Renal cortical epithelial cell (primary cell): ENCODE results near the gene SHISA4. TPM values are rescaled to one million over a fixed set of nuclear protein-coding genes. Genes with fewer than 3 reads are reported as not detected.

ENCODE experiments used
- DNase-seq: peaks from one replicate; pipeline ENCODE4 v3.0.0-alpha.2; 2011; ENCODE audit warnings: low read depth
- total RNA-seq: library from RNA; depleted of rRNA; stranded (reverse); fragments of >200 nt; gene quantifications from 2 replicates; pipeline ENCODE4 v1.2.3, GENCODE V29; 2014

Gene SHISA4
- total RNA-seq, 1 donor from 2014 or later, result 16.1 TPM

DNA sequence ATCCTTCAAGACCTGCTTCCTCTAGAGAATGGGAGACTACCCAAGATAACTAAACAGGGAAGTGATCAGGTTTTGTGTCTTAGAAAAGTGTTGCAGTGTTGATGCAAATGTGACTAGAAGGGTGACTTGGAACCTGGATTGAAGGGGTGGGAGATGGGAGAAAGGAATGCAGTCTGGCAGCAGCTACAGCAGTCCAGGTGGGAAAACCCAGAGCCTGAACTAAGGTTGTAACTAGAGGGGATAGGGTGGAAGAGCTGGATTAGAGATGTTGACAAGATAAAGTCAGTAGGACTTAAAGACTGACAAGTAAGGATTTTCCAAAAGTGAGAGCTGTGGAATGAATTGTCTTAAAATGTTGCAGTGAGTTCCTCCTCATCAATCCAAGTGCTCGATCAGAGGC lies 7.1 kb upstream of the SHISA4 start:
- no peak for DNase-seq

DNA sequence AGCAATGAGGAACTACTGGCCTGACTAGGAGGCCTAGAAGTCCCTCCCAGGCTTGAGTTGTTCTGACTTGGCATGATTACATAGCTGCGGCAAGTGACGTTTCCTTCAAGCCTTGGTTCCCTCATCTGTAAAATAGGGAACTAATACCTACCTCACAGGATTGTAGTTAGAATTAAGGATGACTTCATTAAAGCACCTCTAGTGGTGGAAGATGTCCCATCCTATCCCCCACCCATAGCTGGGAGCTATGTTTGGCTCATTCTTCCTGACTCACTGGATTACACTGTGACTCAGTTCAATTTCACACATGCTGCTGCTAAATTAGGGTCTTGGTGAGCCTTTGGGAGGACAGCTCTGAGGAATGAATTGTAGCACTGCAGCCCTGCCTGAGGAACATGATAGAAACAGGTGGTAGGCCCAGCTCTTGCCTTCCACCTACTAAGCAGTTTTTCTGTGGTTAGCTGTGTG lies 6.0 kb upstream of the SHISA4 start:
- DNase-seq, result peak; percentile 62

DNA sequence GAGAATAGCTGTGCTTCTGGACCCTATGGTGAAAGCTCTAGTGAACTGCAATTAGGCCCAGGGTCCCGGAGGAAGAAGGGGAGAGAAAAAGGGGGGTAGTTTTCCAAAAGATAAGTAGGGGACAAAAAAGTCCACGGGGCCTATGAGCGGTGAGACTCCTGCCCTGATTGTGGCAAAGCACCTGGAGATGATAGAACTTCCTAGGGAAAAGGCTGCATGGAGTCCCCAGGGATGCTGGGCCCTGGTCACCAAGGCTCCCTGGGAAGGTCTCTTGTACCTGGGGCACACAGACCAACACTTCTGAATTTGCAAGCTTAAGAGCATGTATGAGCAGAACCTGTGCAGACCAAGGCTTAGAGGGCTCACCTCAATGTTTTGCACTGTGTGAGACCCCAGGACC lies 5.4 kb upstream of the SHISA4 start:
- DNase-seq, result no peak

DNA sequence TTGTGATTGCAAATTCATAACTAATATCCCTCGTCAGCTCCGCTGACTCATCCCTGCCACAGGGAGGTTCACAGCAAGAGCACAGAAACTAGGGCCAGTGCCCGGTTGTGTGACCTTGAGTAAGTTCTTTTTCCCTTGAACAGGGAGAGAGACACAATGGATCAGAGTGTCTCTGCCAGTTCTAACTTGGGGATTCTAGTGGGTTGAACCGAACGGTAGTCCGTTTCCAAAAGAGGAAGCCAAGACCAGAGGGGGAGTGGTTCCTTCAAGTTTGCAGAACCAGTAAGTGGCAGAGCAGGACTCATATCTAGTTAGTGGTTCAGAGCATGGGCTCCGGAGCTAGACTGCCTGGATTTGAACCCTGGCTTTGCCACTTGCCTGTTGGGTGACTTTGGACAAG lies 4.9 kb upstream of the SHISA4 start:
- no peak for DNase-seq

DNA sequence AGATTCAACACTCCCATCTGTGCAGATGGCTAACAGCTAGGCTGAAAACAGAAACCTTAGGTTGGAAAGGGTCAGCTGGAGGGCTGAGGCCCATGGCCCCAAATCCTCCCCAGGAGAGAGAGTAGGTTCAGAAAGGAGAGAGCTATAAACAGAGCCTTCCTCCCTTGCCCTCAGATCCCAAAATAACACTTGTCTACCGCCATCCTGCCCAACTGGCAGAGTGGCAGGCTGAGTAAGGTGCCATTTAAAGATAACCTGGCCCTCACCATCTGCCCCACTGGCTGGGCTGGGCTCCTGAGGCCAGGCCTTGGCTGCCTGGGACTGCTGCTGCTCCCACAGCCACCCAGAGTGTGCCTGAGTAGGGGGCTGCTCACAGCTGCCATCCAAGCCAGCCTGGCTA lies 4.3 kb upstream of the SHISA4 start:
- no peak for DNase-seq

DNA sequence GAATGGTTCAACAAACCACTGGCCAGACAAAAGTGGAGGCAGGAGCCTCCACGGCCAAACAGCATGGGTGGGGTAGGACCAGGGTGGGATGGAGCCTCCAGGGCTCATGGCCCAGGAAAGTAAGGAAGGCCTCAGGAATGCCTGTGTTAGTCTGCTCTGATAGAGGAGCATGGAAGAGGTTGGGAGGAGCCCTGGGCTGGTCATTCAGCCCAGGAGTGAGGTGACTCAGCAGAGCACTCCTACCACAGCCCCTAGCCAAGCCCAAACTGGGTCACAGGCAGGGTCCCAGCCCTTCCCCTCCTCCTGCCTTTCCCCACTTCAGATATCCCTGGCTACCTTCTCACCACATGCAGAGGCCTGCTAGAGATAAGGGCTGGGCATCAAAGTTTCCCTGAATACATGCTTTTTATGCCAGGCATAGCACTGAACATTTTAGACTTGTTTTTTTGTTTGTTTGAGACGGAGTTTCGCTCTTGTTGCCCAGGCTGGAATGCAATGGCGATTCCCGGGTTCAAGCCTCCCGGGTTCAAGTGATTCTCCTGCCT lies 3.1 kb upstream of the SHISA4 start:
- peak; percentile 51 for DNase-seq

DNA sequence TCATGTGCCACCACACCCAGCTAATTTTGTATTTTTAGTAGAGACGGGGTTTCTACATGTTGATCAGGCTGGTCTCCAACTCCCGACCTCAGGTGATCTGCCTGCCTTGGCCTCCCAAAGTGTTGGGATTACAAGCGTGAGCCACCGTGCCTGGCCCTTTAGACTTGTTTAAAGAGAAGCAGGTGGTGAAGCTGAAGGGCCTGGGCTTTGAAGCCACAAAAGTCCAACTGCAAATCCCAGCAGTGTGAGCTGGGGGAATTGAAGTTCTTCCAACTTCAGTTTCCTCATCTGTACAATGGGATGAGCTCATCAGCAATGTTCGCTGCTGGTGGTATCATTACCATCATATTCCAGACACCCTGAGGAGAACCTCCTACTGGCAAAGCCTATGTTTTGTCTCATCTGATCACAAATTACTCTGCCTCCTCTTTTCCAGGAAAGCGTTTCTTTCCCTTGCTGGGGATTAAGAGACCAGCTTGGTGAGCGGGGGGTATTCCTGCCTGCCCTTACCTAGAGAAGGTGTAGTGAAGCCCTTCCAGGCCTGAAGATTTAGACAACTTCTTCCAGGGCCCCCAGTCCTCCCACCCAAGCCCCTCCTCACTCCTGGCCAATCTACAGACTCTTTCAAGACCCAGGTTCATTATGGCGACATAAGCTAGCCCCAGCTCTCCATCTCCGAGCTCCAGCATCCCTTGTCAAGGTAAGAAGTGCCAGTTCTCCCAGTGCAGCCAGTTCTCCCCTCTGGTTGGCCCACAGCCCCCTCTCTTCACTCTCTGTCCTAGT lies 2.4 kb upstream of the SHISA4 start:
- DNase-seq, result no peak

DNA sequence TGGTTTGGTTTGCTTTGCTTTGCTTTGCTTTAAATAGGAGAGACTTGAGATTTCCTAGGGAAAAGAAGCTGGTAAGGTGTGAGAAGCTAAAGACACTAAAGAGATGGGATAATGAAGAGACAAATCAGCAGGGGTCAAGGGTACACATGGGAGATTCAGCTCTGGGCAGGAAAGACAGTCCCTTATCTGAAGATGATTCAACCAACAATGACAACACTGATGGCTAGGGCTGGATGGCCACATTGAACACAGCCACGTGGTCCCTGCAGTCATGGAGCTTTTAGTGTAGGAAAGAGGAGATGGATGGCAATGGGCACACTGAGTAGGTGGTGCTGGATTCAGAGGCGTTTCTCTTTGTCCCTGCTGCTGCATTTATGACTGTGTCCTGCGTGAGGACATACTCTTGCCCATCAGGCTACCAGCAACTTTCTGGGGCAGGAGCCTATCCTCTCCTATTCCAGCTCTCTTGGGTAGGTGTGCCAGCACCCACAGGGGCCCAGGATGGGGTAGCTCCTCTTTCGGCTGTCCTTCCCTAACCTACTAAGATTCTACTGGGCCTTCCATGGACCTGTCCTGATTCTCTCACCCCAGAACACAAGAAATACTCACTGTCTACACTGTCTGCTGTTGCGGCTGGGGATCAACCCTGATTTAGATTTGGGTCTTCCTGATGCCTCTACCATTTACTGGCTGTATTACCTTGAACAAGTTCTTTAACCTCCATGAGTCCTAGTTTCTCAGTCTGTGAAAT lies 1.4 kb upstream of the SHISA4 start:
- no peak for DNase-seq

DNA sequence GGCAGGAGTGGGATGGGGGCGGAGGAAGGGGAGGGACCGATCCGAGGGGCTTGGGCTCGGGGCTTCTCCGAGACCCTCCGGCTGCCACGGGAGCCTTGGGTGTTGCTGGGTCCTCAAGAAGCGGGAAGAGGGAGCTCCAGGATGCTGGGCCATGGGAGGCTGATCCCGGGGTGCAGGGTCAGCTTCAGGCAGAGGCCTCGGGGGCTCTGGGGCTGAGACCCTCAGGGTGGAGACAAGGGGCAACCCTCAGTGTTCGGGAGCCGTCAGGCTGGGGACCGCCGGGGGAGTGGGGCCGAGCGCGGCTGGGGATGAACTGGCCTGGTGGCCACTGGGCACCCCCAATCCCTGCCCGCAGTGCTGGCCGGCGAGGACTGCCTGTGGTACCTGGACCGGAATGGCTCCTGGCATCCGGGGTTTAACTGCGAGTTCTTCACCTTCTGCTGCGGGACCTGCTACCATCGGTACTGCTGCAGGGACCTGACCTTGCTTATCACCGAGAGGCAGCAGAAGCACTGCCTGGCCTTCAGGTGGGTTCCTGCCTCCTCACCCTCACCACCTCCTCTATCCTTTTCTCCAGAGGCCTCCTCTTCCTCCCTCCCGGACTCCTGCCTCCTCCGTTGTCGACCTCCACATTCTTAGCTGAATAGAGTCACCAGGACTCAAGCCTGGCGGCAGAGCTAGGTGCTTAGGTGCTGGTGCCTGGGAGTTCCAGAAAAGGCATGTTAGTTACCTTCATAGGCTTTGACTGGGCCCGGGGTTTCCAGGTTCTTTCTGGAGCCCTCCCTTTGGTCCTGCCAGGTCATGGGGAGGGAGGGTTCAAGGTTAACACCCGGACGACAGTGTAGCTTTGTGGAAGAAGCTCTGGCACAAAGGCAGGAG lies 631 bp downstream of the SHISA4 start:
- no peak for DNase-seq

DNA sequence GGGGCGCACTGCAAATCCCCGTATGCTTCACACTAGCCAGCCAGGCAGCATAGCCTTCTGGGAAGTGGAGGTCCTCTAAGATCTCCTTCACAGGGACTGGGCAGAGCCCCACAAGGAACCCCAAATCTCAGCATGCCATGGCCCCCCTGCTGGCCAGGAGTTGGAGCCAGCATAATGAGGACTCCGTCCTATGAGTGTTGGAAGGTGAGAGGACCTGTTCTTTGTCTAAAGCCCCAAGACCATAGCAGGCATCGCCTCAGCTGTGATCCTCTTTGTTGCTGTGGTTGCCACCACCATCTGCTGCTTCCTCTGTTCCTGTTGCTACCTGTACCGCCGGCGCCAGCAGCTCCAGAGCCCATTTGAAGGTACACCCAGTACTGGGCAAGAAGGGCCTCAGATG lies 1.5 kb downstream of the SHISA4 start:
- DNase-seq, result no peak

DNA sequence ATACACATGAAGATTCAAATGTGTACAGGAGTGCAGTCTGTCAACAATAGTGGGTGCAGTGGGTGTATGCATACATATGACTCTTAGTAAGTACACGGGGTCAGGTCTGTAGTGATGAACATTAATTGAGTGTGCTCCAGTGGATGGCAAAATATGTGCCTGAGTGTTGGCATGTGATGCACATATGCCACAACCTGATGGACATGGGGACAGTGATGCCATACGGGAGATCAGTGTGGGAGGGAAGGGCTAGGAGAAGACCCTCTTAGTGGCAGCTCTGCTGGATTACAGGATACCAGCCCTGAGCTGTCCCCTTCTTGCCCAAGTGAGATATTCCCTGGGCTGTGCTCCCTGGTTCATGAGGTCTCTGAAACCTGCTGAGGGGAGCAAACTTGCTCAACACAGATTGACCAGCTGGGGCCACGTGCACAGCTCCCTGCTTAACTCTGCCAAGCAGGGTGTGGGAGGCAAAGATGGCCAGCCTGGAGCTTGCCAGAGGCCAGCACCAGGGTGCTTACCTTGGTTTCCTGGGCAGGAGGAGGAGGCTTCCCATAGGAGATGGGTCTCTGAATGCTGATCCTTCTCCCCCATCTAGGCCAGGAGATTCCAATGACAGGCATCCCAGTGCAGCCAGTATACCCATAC lies 2.2 kb downstream of the SHISA4 start:
- no peak for DNase-seq

DNA sequence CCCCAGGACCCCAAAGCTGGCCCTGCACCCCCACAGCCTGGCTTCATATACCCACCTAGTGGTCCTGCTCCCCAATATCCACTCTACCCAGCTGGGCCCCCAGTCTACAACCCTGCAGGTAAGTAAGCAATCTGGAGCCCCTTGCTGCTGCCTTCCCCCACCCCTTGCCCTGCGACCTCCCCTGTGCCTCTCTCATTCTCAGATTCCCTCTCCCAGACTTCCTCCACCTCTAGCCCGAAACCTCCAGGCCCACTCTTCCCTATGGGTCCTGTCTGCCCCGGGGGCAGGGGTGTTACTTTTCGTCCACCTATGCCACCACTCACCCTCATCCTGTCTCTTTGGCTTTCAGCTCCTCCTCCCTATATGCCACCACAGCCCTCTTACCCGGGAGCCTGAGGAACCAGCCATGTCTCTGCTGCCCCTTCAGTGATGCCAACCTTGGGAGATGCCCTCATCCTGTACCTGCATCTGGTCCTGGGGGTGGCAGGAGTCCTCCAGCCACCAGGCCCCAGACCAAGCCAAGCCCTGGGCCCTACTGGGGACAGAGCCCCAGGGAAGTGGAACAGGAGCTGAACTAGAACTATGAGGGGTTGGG lies 2.9 kb downstream of the SHISA4 start:
- DNase-seq, result no peak

DNA sequence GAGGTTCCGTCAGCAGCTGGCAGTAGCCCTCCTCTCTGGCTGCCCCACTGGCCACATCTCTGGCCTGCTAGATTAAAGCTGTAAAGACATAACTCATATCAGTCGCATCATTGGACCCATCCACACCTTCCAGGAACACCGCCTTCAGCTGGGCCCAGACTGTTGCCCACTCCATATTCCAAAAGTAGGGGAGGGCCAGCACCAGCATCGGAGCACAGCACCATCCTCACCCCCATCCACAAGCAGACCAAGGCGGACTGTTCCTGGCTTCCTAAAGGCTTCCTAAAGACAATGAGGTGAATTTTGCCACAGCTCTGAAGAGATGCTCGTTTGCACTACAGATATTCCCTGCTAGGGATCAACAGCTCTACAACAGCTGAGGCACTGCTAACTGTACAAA lies 3.5 kb downstream of the SHISA4 start:
- no peak for DNase-seq

DNA sequence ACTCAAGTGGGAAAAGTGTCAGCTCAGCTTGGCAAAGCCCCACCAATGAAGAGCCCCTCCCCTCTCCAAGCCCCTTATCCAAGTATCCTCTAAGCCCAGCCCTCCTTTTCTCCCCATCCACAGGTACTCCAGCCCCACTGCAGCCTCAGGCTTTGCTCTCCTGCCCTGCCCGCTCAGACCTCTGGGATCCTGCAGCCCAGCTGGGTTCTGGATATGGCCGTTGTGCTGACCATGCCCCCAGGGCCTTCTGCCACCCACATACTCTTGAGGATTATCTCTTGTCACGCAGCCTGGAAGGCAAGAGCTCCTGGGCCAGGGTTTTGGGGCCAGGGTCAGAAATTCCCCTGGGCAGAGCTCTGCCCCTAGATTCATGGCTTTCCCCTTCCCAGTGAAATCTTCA lies 4.7 kb downstream of the SHISA4 start:
- no peak for DNase-seq

DNA sequence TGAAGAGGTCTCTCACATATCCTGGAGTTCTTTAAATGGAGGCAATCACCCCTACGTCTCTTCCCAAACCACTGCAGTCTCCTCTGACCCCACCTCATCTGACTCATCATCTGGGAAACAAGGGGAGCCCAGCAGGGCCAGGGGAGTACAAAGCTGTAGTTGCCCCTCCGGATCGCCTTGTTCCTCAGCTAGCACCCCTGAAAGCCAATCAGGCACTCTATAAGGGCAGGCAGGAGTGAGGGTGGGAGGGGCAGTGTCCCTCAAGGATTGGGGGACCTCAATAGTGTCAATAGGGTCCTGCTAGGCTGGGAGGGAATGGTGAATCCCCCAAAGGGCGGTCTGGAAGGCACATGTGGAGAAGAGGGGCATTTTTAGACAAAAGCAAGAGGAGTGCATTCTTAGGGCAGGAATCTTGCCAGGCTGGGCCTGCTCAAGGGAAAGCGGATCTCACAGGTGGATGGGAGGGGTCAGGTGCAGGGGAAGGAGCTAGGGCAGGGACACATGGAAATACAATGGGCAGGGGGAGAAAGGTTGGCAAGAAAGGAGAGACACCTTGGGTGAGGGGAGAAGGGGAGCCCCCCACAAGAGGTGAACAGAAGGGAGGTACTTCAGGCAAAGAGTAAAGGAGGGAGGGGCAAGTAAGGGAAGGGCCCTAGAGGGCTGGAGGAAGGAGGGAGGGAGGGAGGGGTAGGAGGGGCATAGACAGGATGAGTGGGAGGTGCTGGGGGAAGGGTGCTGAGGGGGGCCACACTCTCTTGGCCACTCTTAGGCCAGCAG lies 5.8 kb downstream of the SHISA4 start:
- DNase-seq, result no peak

DNA sequence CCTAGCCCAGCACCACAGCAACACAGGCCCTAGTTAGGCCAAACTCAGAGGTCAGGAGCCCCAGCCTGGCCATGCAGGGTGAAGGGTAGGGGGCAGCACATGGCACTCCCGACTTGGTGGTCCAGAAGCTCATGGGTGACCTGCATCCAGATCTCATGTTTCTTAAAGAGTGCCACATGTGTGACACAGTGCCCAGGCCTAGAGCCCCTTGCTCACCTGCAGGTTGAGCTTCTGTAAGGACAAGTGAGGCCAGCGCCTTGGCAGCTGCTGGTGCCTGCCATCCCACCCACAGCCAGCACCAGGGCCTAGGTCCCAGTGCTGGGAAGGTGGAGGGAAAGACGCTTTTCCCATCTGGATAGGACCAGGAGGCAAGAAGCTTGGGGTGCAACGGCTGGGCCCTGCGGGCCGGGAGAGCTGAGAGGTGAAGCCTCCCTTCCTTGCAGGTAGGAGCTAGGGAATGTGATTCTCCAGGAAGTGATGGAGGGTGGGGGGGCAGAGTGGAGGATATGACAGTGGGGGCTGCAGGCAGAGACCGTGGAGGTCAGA lies 6.5 kb downstream of the SHISA4 start:
- DNase-seq, result no peak

DNA sequence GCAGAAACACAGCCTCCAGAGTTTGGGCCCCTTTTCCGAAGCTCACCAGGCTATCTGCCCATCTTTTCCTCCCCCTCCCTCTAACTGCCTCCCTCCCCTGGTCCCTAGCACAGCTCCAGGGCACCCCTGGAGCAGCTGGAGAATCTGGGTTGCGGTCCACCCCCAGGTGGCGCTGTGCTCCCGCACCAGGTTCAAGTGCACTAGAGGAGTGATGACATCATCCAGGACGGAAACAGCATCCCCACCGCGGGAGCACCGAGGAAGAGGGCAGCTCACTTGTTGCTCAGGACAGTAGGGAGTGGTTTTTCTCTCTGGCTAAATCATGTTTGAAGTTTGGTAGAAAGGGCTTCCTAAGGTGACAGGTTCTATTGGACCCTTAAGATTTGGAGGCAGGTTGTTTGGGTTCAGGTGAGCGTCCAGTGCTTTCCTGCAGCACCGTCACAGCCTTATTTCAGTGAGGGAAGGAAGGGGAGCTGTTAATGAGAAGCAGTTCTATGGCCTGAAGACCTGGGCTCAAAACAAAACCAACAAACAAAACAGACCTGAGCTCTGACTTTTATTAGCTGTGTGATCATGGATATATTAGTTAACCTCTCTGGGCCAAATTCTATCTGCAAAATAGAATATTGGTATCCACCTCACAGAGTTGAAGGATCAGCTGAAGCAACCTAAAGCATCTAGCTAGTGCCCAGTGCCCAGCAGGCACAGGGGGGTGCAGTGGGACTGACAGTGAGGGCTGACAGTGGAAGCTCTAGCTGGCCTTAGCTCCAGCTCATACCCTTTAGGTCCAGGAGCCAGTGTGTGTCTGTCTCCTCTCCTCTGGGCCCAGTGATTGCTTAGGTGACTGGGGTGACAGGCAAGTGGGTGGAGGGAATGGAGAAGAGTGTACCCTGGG lies 7.5 kb downstream of the SHISA4 start:
- peak; percentile 79 for DNase-seq

DNA sequence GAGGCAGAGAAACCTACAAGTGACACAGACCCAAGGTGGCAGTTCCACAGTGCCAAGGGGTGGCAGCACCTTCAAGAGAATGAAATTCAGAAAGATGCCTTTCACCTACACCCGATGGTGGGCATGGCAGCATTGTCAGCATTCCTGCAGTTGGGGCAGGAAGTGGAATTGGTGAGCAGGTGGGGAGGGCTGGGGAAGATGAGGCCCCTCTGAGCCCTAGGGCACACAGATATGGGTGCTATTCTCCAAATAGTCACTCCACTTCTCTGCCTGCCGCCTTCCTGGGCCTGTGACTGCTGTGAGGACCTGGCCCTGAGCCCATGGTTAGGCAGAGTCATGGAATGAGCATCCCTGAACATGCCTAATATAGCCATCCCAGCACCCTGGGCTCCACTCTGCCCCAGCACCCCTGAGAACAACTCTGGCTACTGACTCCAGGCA lies 8.3 kb downstream of the SHISA4 start:
- DNase-seq, result no peak
